Mesothelial cell of epicardium (in vitro differentiated cells): ENCODE results near the gene AGAP3. TPM values are rescaled to one million over a fixed set of nuclear protein-coding genes. Genes with fewer than 3 reads are reported as not detected.

Experiments
- DNase-seq, 2 experiments: peaks; one replicate each; pipeline ENCODE4 v3.0.0; 2021; ENCODE audit warnings: low spot score in 2 of 2; ENCODE audit not compliant: unreplicated experiment in 2 of 2
- H3K27ac Mint-ChIP-seq: 2 replicates; pipeline ENCODE4 v1.8.0; 2021; ENCODE audit warnings: mixed read lengths
- H3K27me3 Mint-ChIP-seq: 2 replicates; pipeline ENCODE4 v1.8.0; 2021; ENCODE audit warnings: low read depth, mixed read lengths
- H3K36me3 Mint-ChIP-seq: 2 replicates; pipeline ENCODE4 v1.8.0; 2021; ENCODE audit warnings: mixed read lengths
- H3K4me1 Mint-ChIP-seq: 2 replicates; pipeline ENCODE4 v1.8.0; 2021; ENCODE audit warnings: mixed read lengths
- H3K4me3 Mint-ChIP-seq: 2 replicates; pipeline ENCODE4 v1.8.0; 2021; ENCODE audit warnings: mild to moderate bottlenecking, moderate library complexity, mixed read lengths
- H3K9me3 Mint-ChIP-seq: 2 replicates; pipeline ENCODE4 v1.8.0; 2021; ENCODE audit warnings: mixed read lengths
- total RNA-seq: library from RNA; stranded (reverse); gene quantifications from 3 replicates; pipeline ENCODE4 v1.2.1, GENCODE V29; 2021
- TF ChIP-seq, protein P1 (sequence below): fragments of 200-600 bp; sonication (generic); IDR thresholded peaks from one replicate; pipeline ENCODE4 v1.5.0; 2021; ENCODE audit warnings: antibody characterized with exemption; ENCODE audit not compliant: unreplicated experiment

The AGAP3 gene
- total RNA-seq, 1 donor from 2014 or later = 134 TPM

GRCh38 chr7:151095828-151096475 is 9.7 kb downstream of the AGAP3 start:
- peaks cover 6% of the 10 kb centered on the region for H3K36me3 Mint-ChIP-seq
- DNase-seq = no peak
- H3K4me3 Mint-ChIP-seq = no peak overlapping the region
- H3K9me3 Mint-ChIP-seq = no peaks in the 10 kb centered on the region
- H3K4me1 Mint-ChIP-seq = no peaks in the 10 kb centered on the region
- TF ChIP-seq, protein P1, sequence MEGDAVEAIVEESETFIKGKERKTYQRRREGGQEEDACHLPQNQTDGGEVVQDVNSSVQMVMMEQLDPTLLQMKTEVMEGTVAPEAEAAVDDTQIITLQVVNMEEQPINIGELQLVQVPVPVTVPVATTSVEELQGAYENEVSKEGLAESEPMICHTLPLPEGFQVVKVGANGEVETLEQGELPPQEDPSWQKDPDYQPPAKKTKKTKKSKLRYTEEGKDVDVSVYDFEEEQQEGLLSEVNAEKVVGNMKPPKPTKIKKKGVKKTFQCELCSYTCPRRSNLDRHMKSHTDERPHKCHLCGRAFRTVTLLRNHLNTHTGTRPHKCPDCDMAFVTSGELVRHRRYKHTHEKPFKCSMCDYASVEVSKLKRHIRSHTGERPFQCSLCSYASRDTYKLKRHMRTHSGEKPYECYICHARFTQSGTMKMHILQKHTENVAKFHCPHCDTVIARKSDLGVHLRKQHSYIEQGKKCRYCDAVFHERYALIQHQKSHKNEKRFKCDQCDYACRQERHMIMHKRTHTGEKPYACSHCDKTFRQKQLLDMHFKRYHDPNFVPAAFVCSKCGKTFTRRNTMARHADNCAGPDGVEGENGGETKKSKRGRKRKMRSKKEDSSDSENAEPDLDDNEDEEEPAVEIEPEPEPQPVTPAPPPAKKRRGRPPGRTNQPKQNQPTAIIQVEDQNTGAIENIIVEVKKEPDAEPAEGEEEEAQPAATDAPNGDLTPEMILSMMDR = no peak
- H3K27me3 Mint-ChIP-seq = no peaks in the 10 kb centered on the region
- H3K27ac Mint-ChIP-seq = no peak overlapping the region

GRCh38 chr7:151099486-151100211 is 13.4 kb downstream of the AGAP3 start:
- Mint-ChIP-seq H3K4me1 (peaks cover 5% of the 10 kb centered on the region), H3K4me3 (no peak overlapping the region), H3K36me3 (peaks cover 4% of the 10 kb centered on the region), H3K27ac (no peak overlapping the region), H3K9me3 (no peaks in the 10 kb centered on the region), H3K27me3 (no peaks in the 10 kb centered on the region)
- TF ChIP-seq, protein P1 = no peak
- DNase-seq = no peak

GRCh38 chr7:151100921-151101320 is 14.6 kb downstream of the AGAP3 start:
- H3K27ac Mint-ChIP-seq = no peak overlapping the region
- no peak overlapping the region for H3K4me3 Mint-ChIP-seq
- no peaks in the 10 kb centered on the region for H3K27me3 Mint-ChIP-seq
- peaks cover 13% of the 10 kb centered on the region for H3K4me1 Mint-ChIP-seq
- peaks cover 4% of the 10 kb centered on the region for H3K36me3 Mint-ChIP-seq
- H3K9me3 Mint-ChIP-seq = no peaks in the 10 kb centered on the region
- DNase-seq = no peak
- TF ChIP-seq, protein P1 = no peak

DNA sequence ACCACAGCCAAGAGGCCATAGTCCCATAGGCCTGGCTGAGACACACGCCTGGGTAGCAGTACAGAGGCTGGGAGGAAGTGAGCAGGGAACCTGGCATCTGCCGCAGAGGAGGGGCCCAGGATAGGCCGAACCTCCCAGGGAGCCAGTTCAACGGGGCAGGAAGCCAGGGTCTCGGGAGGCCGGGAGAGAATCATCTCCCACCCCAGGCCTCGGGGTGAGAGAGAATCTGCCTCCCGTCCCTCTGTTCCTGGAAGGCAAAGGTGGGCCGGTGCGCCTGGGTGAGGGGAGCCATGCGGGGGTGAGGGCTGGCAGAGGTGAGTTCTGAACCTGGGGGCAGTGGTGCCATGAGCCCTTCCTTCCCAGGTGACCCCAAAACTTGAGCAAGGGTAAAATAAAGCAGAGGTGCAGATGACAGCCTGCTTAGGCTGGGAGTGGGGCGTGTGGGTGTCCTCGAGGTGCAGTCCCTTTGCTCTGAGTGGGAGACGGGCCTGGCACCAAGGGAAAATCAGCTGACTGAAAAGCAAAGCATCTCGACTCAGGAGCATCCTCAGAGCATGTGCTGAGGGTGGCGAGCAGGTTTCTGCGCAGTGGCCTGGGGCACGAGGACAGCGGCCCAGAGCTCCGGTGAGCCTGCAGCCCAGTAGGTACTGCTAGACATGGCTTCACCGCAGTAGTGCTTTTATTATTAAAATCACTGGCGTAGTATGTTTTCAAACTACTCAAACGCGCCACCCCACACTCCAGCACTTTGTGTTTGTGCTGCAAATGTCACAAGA is 15.5 kb downstream of the AGAP3 start:
- Mint-ChIP-seq H3K9me3 (no peaks in the 10 kb centered on the region), H3K27ac (no peak overlapping the region), H3K36me3 (peaks cover 3% of the 10 kb centered on the region), H3K27me3 (no peaks in the 10 kb centered on the region), H3K4me1 (peaks cover 19% of the 10 kb centered on the region), H3K4me3 (no peak overlapping the region)
- DNase-seq = no peak
- TF ChIP-seq, protein P1 = no peak

- TF ChIP-seq, protein P1 = no peak
- no peak overlapping the region for H3K4me3 Mint-ChIP-seq
- no peaks in the 10 kb centered on the region for H3K36me3 Mint-ChIP-seq
- no peak overlapping the region for H3K27ac Mint-ChIP-seq
- H3K27me3 Mint-ChIP-seq = no peaks in the 10 kb centered on the region
- no peaks in the 10 kb centered on the region for H3K9me3 Mint-ChIP-seq
- H3K4me1 Mint-ChIP-seq = peaks cover 19% of the 10 kb centered on the region
- DNase-seq = no peak
Observed at GRCh38 chr7:151102991-151103390, 16.7 kb downstream of the AGAP3 start.
